Spinal cord (tissue), 10 donors: Measurements from ENCODE around the gene MINAR2. TPM values are rescaled to one million over a fixed set of nuclear protein-coding genes. Genes with fewer than 3 reads are reported as not detected.
A peak's percentile ranks its signal among the peaks of the same experiment; 100 is the strongest.

Experiments
- DNase-seq, 6 donors: peaks; one replicate each; pipeline versions ENCODE4 v3.0.0 to v3.0.0-alpha.2; 2013 to 2015; ENCODE audit warnings: low spot score in 6 of 6, low read depth in 4 of 6
- H3K27ac ChIP-seq: one replicate; pipeline ENCODE4 v1.5.1; 2013; ENCODE audit warnings: low read depth, low read length, control low read depth
- H3K27me3 ChIP-seq: one replicate; pipeline ENCODE4 v1.6.1; 2013; ENCODE audit warnings: low read length; ENCODE audit not compliant: control insufficient read depth, insufficient read depth
- H3K36me3 ChIP-seq: one replicate; pipeline ENCODE4 v1.6.1; 2013; ENCODE audit warnings: low read length; ENCODE audit not compliant: control insufficient read depth, insufficient read depth
- H3K4me1 ChIP-seq: one replicate; pipeline ENCODE4 v1.6.1; 2013; ENCODE audit warnings: low read length; ENCODE audit not compliant: control insufficient read depth, insufficient read depth
- H3K4me3 ChIP-seq: one replicate; pipeline ENCODE4 v1.5.1; 2013; ENCODE audit warnings: low read depth, low read length, control low read depth
- H3K9me3 ChIP-seq: one replicate; pipeline ENCODE4 v1.6.1; 2013; ENCODE audit warnings: low read length; ENCODE audit not compliant: control insufficient read depth, insufficient read depth
- WGBS: methylation state at CpG from one replicate; pipeline ENCODE4 v1.1.5; 2013; ENCODE audit warnings: missing lambda C conversion rate; ENCODE audit not compliant: insufficient coverage; 5-methylcytosine and 5-hydroxymethylcytosine counted together
- long read RNA-seq, 4 donors: transcript quantifications; one replicate each; lab custom pipeline, GENCODE V29; 2026
- polyA plus RNA-seq, 2 donors: library from polyadenylated mRNA; unstranded; fragments of 120-200 nt; gene quantifications; one replicate each; pipeline ENCODE4 v1.2.1, GENCODE V29; 2013; ENCODE audit not compliant: insufficient read length in 2 of 2
- total RNA-seq, 2 donors: library from RNA; depleted of rRNA in 1 of 2; stranded (reverse); fragments of 120-200 nt in 1 of 2; fragments of >200 nt in 1 of 2; gene quantifications; one replicate each; pipeline versions ENCODE4 v1.2.3 to v1.2.4, GENCODE V29; 2013 to 2014
- donor health status: healthy.

MINAR2 gene, protein sequence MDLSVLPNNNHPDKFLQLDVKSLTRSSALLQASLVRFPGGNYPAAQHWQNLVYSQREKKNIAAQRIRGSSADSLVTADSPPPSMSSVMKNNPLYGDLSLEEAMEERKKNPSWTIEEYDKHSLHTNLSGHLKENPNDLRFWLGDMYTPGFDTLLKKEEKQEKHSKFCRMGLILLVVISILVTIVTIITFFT
- total RNA-seq (under 1 TPM; 0.10 to 0.11 TPM), polyA plus RNA-seq (under 1 TPM; 0.46 to 0.47 TPM)
- long read RNA-seq, donor 1, partial matches to known transcripts: 0 of 1 reads
- long read RNA-seq, donor 1, other reads (novel, unspliced or antisense): 0 of 1 reads
- long read RNA-seq, donor 2: 0 reads
- long read RNA-seq, donor 3: 0 reads
- long read RNA-seq, donor 4: 0 reads

DNA sequence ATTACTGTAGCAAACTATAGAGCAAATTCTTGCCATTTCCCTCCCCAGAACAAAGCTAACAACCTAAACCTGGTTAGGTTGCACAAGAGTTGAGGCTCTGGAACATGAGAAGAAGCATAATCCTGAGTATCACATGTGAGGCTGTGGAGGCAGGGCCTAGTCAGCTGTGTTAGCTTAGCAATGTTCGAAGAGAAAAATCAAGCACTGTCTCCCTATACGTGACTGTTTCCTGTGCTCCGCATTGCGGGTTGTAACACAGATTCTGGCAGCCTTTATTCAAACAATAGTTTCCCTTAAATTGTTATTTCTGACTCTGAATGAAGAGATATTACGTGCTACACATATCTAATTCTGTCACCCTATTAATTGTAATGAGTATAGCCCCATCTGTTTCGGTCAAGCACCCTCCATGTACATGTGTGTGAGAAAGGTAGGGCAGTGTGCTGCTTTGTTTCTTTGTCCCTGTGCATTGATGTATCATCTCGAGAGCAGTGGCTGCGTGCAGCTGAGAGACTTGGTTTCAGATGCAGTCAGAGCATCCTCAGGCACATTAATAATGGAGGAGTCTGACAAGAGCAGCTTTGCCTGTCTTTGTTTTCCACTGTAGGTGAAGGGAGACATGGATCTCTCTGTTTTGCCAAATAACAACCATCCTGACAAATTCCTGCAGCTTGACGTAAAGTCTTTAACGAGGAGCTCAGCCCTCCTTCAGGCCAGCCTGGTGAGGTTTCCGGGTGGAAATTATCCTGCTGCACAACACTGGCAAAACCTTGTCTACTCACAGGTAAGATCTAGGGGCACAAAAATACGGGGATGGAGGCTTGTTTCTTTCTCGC, at the start of gene MINAR2:
Gene MINAR2, plus strand, starts transcription at position 523 of the 836 bp plus-strand sequence. Its CDS starts 97 bp downstream, at position 620.
- no peaks in the 10 kb centered on the region for H3K9me3 ChIP-seq
- peak in 2 of 6 donors; percentile 8 to 74 for DNase-seq
- 86% methylated on average over 5 of the region's 13 CpGs for WGBS
- no peaks in the 10 kb centered on the region for H3K4me1 ChIP-seq
- H3K27ac ChIP-seq: no peak within 1 kb of the TSS
- H3K4me3 ChIP-seq: no peak within 1 kb of the TSS
- H3K36me3 ChIP-seq: no peaks in the 10 kb centered on the region
- no peaks in the 10 kb centered on the region for H3K27me3 ChIP-seq

DNA sequence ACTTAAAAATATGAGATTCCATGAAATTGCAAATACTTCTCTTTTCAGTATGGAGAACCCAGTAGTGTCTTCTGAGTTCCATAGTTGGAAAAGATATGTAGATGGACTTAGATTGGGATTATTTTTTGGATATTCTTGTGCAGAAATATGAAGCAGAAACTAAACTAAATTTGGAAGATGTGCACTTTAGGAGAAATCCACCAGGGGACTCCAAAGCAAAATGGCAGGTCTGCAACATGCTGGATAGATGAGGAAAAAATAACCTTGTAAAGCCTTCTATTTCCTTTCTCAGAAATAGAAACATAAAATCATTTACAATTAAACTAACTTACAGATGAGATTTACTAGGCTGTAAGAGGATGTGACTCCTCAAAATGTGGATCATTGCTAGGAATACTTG, 49.2 kb upstream of the MINAR2 start:
- DNase-seq: no peak
- H3K9me3 ChIP-seq: no peaks in the 10 kb centered on the region

DNA sequence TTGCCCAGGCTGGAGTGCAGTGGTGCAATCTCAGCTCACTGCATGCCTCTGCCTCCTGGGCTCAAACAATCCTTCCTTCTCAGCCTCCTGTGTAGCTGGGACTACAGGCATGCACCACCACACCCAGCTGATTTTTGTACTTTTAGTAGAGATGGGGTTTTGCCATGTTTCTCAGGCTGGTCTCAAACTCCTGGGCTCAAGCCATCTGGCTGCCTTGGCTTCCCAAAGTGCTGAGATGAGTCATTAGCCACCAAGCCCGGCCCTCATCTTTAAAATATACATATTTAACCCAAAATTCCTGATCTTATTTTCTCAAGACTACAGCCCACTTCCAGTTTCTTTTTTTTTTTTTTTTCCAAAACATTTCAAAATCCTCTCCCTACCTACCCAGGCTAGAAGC, 31.7 kb upstream of the MINAR2 start:
- Histone ChIP-seq H3K9me3 (no peaks in the 10 kb centered on the region), H3K4me3 (no peak overlapping the region), H3K27me3 (no peaks in the 10 kb centered on the region), H3K27ac (no peak overlapping the region), H3K4me1 (no peaks in the 10 kb centered on the region), H3K36me3 (no peaks in the 10 kb centered on the region)
- DNase-seq: no peak
- 100% methylated on average over 1 of the region's 1 CpG for WGBS

More for the DNA sequence above, 49.2 kb upstream of the MINAR2 start:
- Histone ChIP-seq H3K27me3 (no peaks in the 10 kb centered on the region), H3K27ac (no peak overlapping the region), H3K4me3 (no peak overlapping the region), H3K4me1 (no peaks in the 10 kb centered on the region), H3K36me3 (no peaks in the 10 kb centered on the region)

GRCh38 chr5:129716651-129717050, 31.2 kb upstream of the MINAR2 start:
- 87% methylated on average over 5 of the region's 5 CpGs for WGBS
- Histone ChIP-seq H3K4me1 (no peaks in the 10 kb centered on the region), H3K27ac (no peak overlapping the region), H3K27me3 (no peaks in the 10 kb centered on the region), H3K9me3 (no peaks in the 10 kb centered on the region), H3K36me3 (no peaks in the 10 kb centered on the region), H3K4me3 (no peak overlapping the region)
- no peak for DNase-seq

GRCh38 chr5:129717751-129718310, 30.1 kb upstream of the MINAR2 start:
- H3K27ac ChIP-seq: peak overlapping the region; percentile 25
- no peaks in the 10 kb centered on the region for H3K27me3 ChIP-seq
- no peaks in the 10 kb centered on the region for H3K9me3 ChIP-seq
- H3K4me1 ChIP-seq: no peaks in the 10 kb centered on the region
- no peak overlapping the region for H3K4me3 ChIP-seq
- H3K36me3 ChIP-seq: no peaks in the 10 kb centered on the region
- DNase-seq: peak in 1 of 6 donors; percentile 1

- Histone ChIP-seq H3K4me1 (no peaks in the 10 kb centered on the region), H3K36me3 (no peaks in the 10 kb centered on the region), H3K27me3 (no peaks in the 10 kb centered on the region), H3K27ac (no peak overlapping the region), H3K4me3 (no peak overlapping the region), H3K9me3 (no peaks in the 10 kb centered on the region)
- peak in 1 of 6 donors; percentile 82 for DNase-seq
- no CpG with 5 or more reads among the region's 1 CpG for WGBS
Measured at GRCh38 chr5:129718471-129719090, 29.3 kb upstream of the MINAR2 start.

- no peaks in the 10 kb centered on the region for H3K9me3 ChIP-seq
- H3K27ac ChIP-seq: no peak overlapping the region
- no peak for DNase-seq
- no peak overlapping the region for H3K4me3 ChIP-seq
- 44% methylated on average over 1 of the region's 2 CpGs for WGBS
- H3K4me1 ChIP-seq: no peaks in the 10 kb centered on the region
- no peaks in the 10 kb centered on the region for H3K36me3 ChIP-seq
- no peaks in the 10 kb centered on the region for H3K27me3 ChIP-seq
Measured at GRCh38 chr5:129724222-129724621, 23.7 kb upstream of the MINAR2 start.

DNA sequence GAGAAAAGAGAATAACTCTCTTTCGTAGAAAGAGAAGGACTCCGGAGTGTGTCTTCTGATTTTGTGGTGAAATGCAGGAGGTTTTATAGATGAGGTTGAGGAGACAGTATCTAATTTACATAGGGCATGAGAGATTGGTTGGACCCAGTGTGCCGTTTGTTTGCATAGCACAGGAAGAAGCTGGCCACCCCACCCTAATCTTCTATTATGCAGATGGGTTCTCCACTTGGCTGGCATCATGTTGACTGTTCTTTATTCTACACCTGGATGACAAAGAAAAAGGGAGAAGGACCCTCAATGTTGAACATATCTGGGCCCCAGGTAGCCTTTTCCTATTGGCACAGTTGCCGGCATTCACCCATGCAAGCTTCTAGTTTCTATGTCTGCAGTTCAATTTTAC, 23.2 kb upstream of the MINAR2 start:
- no peak for DNase-seq
- no peaks in the 10 kb centered on the region for H3K27me3 ChIP-seq
- H3K27ac ChIP-seq: no peak overlapping the region
- H3K4me1 ChIP-seq: no peaks in the 10 kb centered on the region
- H3K9me3 ChIP-seq: no peaks in the 10 kb centered on the region
- H3K4me3 ChIP-seq: no peak overlapping the region
- WGBS: 80% methylated on average over 2 of the region's 4 CpGs
- no peaks in the 10 kb centered on the region for H3K36me3 ChIP-seq

DNA sequence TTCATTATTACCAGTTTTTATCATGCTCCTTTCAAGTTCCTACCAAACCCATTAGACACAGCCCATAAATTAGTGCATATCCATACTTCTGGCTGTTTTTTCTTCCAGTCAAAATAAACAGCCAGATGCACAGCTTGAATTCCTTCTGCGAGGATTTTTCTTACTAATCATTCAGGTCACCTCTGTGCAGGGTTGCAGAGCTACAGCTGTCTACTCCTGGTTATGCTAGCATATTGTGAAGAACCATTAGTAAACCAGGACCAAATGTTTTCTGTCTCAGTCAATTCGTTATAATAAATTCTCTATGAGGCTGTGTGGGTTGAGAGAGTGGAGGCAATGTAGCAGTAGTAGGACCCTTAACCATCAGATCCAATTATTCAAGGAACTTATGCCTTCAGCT, 8.1 kb upstream of the MINAR2 start:
- H3K27ac ChIP-seq: no peak overlapping the region
- H3K36me3 ChIP-seq: no peaks in the 10 kb centered on the region
- no CpG with 5 or more reads among the region's 2 CpGs for WGBS
- H3K27me3 ChIP-seq: no peaks in the 10 kb centered on the region
- H3K4me1 ChIP-seq: no peaks in the 10 kb centered on the region
- H3K9me3 ChIP-seq: no peaks in the 10 kb centered on the region
- peak in 1 of 6 donors; percentile 5 for DNase-seq
- H3K4me3 ChIP-seq: no peak overlapping the region
